HepG2 (cell line): Measurements from ENCODE around the gene CACNA1H. TPM values are rescaled to one million over a fixed set of nuclear protein-coding genes. Genes with fewer than 3 reads are reported as not detected.

ENCODE experiments used
- BRCA1 ChIP-seq: sonication (generic); formaldehyde crosslinking; IDR thresholded peaks from 2 replicates; pipeline ENCODE4 v1.4.0; 2020; ENCODE audit warnings: missing genetic modification reagents
- CBX2 ChIP-seq, 2 experiments: fragments of 200-600 bp in 1 of 2; sonication (generic); formaldehyde crosslinking in 1 of 2; IDR thresholded peaks; 2 replicates each; pipeline versions ENCODE4 v1.7.0 to v1.8.1; 2018 to 2022; ENCODE audit warnings: low read depth in 2 of 2, low read length in 1 of 2, mild to moderate bottlenecking in 1 of 2, missing genetic modification reagents in 1 of 2
- CEBPB ChIP-seq: IDR thresholded peaks from 2 replicates; pipeline ENCODE4 v1.6.1; 2011; ENCODE audit warnings: low read depth, low read length, improper control_type of control experiment, borderline replicate concordance
- HHEX ChIP-seq: IDR thresholded peaks from 2 replicates; pipeline ENCODE4 v1.6.1; 2016; ENCODE audit warnings: control low read depth
- PATZ1 ChIP-seq: sonication (generic); formaldehyde crosslinking; IDR thresholded peaks from 2 replicates; pipeline ENCODE4 v1.4.0; 2020; ENCODE audit warnings: missing genetic modification reagents
- PHF8 ChIP-seq: sonication (generic); formaldehyde crosslinking; IDR thresholded peaks from 2 replicates; pipeline ENCODE4 v1.5.0; 2020; ENCODE audit warnings: missing genetic modification reagents
- RBAK ChIP-seq: sonication (generic); formaldehyde crosslinking; IDR thresholded peaks from 2 replicates; pipeline ENCODE4 v1.5.1; 2020; ENCODE audit warnings: mild to moderate bottlenecking, missing genetic modification reagents
- RERE ChIP-seq: IDR thresholded peaks from 2 replicates; pipeline ENCODE4 v1.6.1; 2016; ENCODE audit warnings: low read depth, missing genetic modification reagents, missing compliant biosample characterization
- RXRA ChIP-seq: sonication (generic); formaldehyde crosslinking; IDR thresholded peaks from 2 replicates; pipeline ENCODE4 v1.5.1; 2020; ENCODE audit warnings: missing genetic modification reagents
- ZBTB21 ChIP-seq: sonication (generic); formaldehyde crosslinking; IDR thresholded peaks from 2 replicates; pipeline ENCODE4 v1.4.0; 2020; ENCODE audit warnings: missing genetic modification reagents
- ZEB1 ChIP-seq: IDR thresholded peaks from 2 replicates; pipeline ENCODE4 v1.6.1; 2012; ENCODE audit warnings: mild to moderate bottlenecking, low read depth, inconsistent platforms; ENCODE audit not compliant: insufficient replicate concordance
- ZFP36L2 ChIP-seq: sonication (generic); formaldehyde crosslinking; IDR thresholded peaks from 2 replicates; pipeline ENCODE4 v1.4.0; 2020; ENCODE audit warnings: missing genetic modification reagents
- ZNF121 ChIP-seq: sonication (generic); formaldehyde crosslinking; IDR thresholded peaks from 2 replicates; pipeline ENCODE4 v1.5.0; 2020; ENCODE audit warnings: mild to moderate bottlenecking, missing genetic modification reagents
- ZNF547 ChIP-seq: sonication (generic); formaldehyde crosslinking; IDR thresholded peaks from 2 replicates; pipeline ENCODE4 v1.5.1; 2020; ENCODE audit warnings: mild to moderate bottlenecking, missing genetic modification reagents
- polyA plus RNA-seq, 8 experiments: library from polyadenylated mRNA; depleted of rRNA in 3 of 8; stranded (reverse) in 7 of 8; unstranded in 1 of 8; fragments of >200 nt; fragmentation: Illumina TruSeq in 4 of 8; extraction: Trizol in 4 of 8; gene quantifications; 2 replicates each; pipeline versions ENCODE4 v1.2.1 to v1.2.3, GENCODE V29; 2011 to 2016; ENCODE audit warnings: low read depth in 4 of 8, missing spikeins in 1 of 8, mixed read lengths in 1 of 8; ENCODE audit not compliant: insufficient read depth in 1 of 8
- total RNA-seq, 5 experiments: library from RNA; depleted of rRNA; stranded (reverse); fragments of >200 nt; fragmentation: Illumina TruSeq; extraction: Trizol; gene quantifications; 2 replicates each; pipeline ENCODE4 v1.2.3, GENCODE V29; 2016; ENCODE audit warnings: low read depth in 1 of 5
- TF ChIP-seq, protein P1 (sequence below): IDR thresholded peaks from 2 replicates; pipeline ENCODE4 v1.6.1; 2012; ENCODE audit warnings: low read depth, low read length, improper control_type of control experiment
- TF ChIP-seq, protein P2 (sequence below): sonication (generic); formaldehyde crosslinking; IDR thresholded peaks from 2 replicates; pipeline ENCODE4 v1.4.0; 2020; ENCODE audit warnings: mild to moderate bottlenecking, missing genetic modification reagents
- TF ChIP-seq, protein P3 (sequence below): sonication (generic); formaldehyde crosslinking; IDR thresholded peaks from 2 replicates; pipeline ENCODE4 v1.4.0; 2020; ENCODE audit warnings: mild to moderate bottlenecking, missing genetic modification reagents

Gene CACNA1H
- total and polyA plus RNA-seq, 2 of the 13 experiments (the other 11 are each of a cell fraction or from before 2014, with no cell fraction given), result 0.40 to 1.8 TPM

DNA sequence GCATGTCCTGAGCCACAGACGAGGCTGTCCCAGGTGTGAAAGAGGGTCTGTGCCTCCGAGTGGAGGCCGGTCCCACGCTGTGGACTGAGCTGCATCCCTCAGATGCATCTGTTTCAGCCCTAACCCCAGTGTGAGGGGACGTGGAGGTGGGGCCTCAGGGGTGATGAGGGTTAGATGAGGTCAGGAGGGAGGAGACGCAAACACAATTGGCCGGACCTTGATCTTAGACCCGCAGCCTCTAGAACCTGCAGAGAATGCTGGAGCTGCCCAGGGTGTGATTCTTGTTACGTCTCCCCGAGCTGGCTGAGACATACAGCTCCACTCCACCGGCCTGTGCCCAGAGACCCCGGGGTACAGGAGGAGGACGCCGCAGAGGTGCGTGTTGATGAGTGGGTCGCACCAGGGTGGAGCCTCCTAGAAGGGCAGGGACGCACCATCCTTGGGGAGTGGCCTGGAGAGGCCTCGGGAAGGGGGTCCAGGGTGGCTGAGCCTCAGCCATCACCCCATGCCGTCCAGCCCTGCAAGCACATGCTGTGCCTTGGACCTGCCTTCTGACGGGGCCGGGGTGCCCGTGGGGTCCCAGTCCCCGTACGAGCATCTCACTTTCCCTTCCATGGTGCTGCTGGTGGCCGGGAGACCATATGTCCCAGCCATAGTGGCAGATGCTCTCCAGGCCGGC lies 40.3 kb upstream of the CACNA1H start (continued):
- TF ChIP-seq PATZ1 (CRISPR knock-in tag) (no peak), HHEX (CRISPR knock-in tag) (peak; percentile 88), CBX2 (IDR thresholded peaks at IDR 0.05; ENCODE audit: low read depth, low read length) (no peak), CBX2 (CRISPR knock-in tag; IDR thresholded peaks at IDR 0.05; ENCODE audit: low read depth) (no peak), ZFP36L2 (CRISPR knock-in tag) (no peak), ZBTB21 (CRISPR knock-in tag) (no peak), ZEB1 (no peak), PHF8 (CRISPR knock-in tag) (no peak), RBAK (CRISPR knock-in tag) (peak; percentile 98), CEBPB (no peak), ZNF547 (CRISPR knock-in tag) (no peak), RERE (CRISPR knock-in tag) (peak; percentile 36; the same call in 1 of the 2 replicates), ZNF121 (CRISPR knock-in tag) (no peak), RXRA (CRISPR knock-in tag) (peak; percentile 96), BRCA1 (CRISPR knock-in tag) (no peak)
- TF ChIP-seq, protein P1, sequence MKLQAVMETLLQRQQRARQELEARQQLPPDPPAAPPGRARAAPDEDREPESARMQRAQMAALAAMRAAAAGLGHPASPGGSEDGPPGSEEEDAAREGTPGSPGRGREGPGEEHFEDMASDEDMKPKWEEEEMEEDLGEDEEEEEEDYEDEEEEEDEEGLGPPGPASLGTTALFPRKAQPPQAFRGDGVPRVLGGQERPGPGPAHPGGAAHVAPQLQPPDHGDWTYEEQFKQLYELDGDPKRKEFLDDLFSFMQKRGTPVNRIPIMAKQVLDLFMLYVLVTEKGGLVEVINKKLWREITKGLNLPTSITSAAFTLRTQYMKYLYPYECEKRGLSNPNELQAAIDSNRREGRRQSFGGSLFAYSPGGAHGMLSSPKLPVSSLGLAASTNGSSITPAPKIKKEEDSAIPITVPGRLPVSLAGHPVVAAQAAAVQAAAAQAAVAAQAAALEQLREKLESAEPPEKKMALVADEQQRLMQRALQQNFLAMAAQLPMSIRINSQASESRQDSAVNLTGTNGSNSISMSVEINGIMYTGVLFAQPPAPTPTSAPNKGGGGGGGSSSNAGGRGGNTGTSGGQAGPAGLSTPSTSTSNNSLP, result no peak
- TF ChIP-seq, protein P2, sequence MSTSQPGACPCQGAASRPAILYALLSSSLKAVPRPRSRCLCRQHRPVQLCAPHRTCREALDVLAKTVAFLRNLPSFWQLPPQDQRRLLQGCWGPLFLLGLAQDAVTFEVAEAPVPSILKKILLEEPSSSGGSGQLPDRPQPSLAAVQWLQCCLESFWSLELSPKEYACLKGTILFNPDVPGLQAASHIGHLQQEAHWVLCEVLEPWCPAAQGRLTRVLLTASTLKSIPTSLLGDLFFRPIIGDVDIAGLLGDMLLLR, result no peak
- TF ChIP-seq, protein P3, sequence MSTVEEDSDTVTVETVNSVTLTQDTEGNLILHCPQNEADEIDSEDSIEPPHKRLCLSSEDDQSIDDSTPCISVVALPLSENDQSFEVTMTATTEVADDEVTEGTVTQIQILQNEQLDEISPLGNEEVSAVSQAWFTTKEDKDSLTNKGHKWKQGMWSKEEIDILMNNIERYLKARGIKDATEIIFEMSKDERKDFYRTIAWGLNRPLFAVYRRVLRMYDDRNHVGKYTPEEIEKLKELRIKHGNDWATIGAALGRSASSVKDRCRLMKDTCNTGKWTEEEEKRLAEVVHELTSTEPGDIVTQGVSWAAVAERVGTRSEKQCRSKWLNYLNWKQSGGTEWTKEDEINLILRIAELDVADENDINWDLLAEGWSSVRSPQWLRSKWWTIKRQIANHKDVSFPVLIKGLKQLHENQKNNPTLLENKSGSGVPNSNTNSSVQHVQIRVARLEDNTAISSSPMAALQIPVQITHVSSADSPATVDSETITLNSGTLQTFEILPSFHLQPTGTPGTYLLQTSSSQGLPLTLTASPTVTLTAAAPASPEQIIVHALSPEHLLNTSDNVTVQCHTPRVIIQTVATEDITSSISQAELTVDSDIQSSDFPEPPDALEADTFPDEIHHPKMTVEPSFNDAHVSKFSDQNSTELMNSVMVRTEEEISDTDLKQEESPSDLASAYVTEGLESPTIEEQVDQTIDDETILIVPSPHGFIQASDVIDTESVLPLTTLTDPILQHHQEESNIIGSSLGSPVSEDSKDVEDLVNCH (CRISPR knock-in tag), result no peak
